T-helper 22 cell (primary cell): ENCODE measurements around the gene GOLGA6A.

Experiments used
- DNase-seq: peaks from one replicate; pipeline ENCODE4 v3.0.0-alpha.2; 2020; ENCODE audit warnings: low read depth

GOLGA6A gene

GRCh38 chr15:74036271-74037170 is 45.8 kb downstream of the GOLGA6A start:
- DNase-seq: no peak

GRCh38 chr15:74035121-74036017 is 47.0 kb downstream of the GOLGA6A start:
- no peak for DNase-seq

- DNase-seq: no peak
Observed at GRCh38 chr15:74034206-74034755, 48.1 kb downstream of the GOLGA6A start.

- no peak for DNase-seq
Observed at GRCh38 chr15:74032606-74033561, 49.5 kb downstream of the GOLGA6A start.

GRCh38 chr15:74032046-74032445 is 50.3 kb downstream of the GOLGA6A start:
- no peak for DNase-seq

GRCh38 chr15:74028646-74029045 is 53.7 kb downstream of the GOLGA6A start:
- DNase-seq: no peak

- DNase-seq: no peak
Observed at GRCh38 chr15:74027688-74028087, 54.7 kb downstream of the GOLGA6A start.

GRCh38 chr15:74025436-74025835 is 56.9 kb downstream of the GOLGA6A start:
- no peak for DNase-seq

GRCh38 chr15:74024687-74025086 is 57.7 kb downstream of the GOLGA6A start:
- no peak for DNase-seq

GRCh38 chr15:74022706-74023470 is 59.5 kb downstream of the GOLGA6A start:
- DNase-seq: no peak
